Colonic mucosa (tissue), 4 donors: ENCODE data around the gene XIRP2. TPM values are rescaled to one million over a fixed set of nuclear protein-coding genes. Genes with fewer than 3 reads are reported as not detected.

Experiments used
- DNase-seq: peaks from one replicate; pipeline ENCODE4 v3.0.0-alpha.2; 2020
- H3K27ac ChIP-seq: fragments of 200-600 bp; one replicate; pipeline ENCODE4 v1.8.0; 2021
- H3K27me3 ChIP-seq: fragments of 200-600 bp; one replicate; pipeline ENCODE4 v1.8.0; 2021
- H3K36me3 ChIP-seq: fragments of 200-600 bp; one replicate; pipeline ENCODE4 v1.8.0; 2021
- H3K4me1 ChIP-seq: fragments of 200-600 bp; one replicate; pipeline ENCODE4 v1.8.0; 2021; ENCODE audit warnings: mild to moderate bottlenecking
- H3K4me3 ChIP-seq: fragments of 200-600 bp; one replicate; pipeline ENCODE4 v1.8.0; 2021
- H3K9ac ChIP-seq, 2 donors: one replicate each; pipeline ENCODE4 v1.7.0; 2013; ENCODE audit warnings: control low read depth in 2 of 2, low read depth in 2 of 2, low read length in 2 of 2
- H3K9me3 ChIP-seq: fragments of 200-600 bp; one replicate; pipeline ENCODE4 v1.8.0; 2021
- CTCF ChIP-seq: fragments of 200-600 bp; IDR thresholded peaks from one replicate; pipeline ENCODE4 v1.8.0; 2022; ENCODE audit warnings: antibody characterized with exemption, mild to moderate bottlenecking
- intact Hi-C: fragments of 100-400 bp; cut with DNase I; formaldehyde crosslinking; loops from one replicate; pipeline ENCODE4 v1.14.1; 2022
- total RNA-seq, 2 donors: library from RNA; stranded (reverse); fragmentation: NEBNext Ultra II Directional in 1 of 2; extraction: Animal tissue kit (Norgen Biotek cat#: 25700) in 1 of 2; gene quantifications; one replicate each; pipeline ENCODE4 v1.2.1, GENCODE V29; 2021
- donor health status: healthy.
- donor health status: DM: no; HTN: no; CAD: no.
- donor health status: DM: no; HTN: no; CAD: no.

Gene XIRP2
- total RNA-seq, 2 donors from 2014 or later: 0.13 TPM; not detected in 1

GRCh38 chr2:166901336-166901735, 13.1 kb downstream of the XIRP2 start:
- Histone ChIP-seq H3K9me3 (no peaks in the 10 kb centered on the region), H3K27ac (no peak overlapping the region), H3K4me3 (no peak overlapping the region), H3K36me3 (no peaks in the 10 kb centered on the region), H3K9ac (no peak overlapping the region), H3K27me3 (no peaks in the 10 kb centered on the region), H3K4me1 (no peaks in the 10 kb centered on the region)
- intact Hi-C loops: loop anchor here (5.0 kb wide), 1 partner anchor 311 kb away; no protein-coding TSS in a partner anchor
- no peak for DNase-seq
- no peak for TF ChIP-seq CTCF

GRCh38 chr2:166916987-166917386, 28.7 kb downstream of the XIRP2 start:
- Histone ChIP-seq H3K4me3 (no peak overlapping the region), H3K9ac (no peak overlapping the region), H3K9me3 (no peaks in the 10 kb centered on the region), H3K36me3 (no peaks in the 10 kb centered on the region), H3K27me3 (no peaks in the 10 kb centered on the region), H3K27ac (no peak overlapping the region), H3K4me1 (no peaks in the 10 kb centered on the region)
- intact Hi-C loops: no loop called here
- no peak for TF ChIP-seq CTCF
- DNase-seq: no peak

GRCh38 chr2:166917415-166917814, 29.1 kb downstream of the XIRP2 start:
- Histone ChIP-seq H3K4me1 (no peaks in the 10 kb centered on the region), H3K9me3 (no peaks in the 10 kb centered on the region), H3K4me3 (no peak overlapping the region), H3K36me3 (no peaks in the 10 kb centered on the region), H3K9ac (no peak overlapping the region), H3K27ac (no peak overlapping the region), H3K27me3 (no peaks in the 10 kb centered on the region)
- no peak for TF ChIP-seq CTCF
- intact Hi-C loops: no loop called here
- DNase-seq: no peak

- H3K27ac ChIP-seq: no peak overlapping the region
- H3K4me3 ChIP-seq: no peak overlapping the region
- no peaks in the 10 kb centered on the region for H3K36me3 ChIP-seq
- TF ChIP-seq CTCF: no peak
- H3K27me3 ChIP-seq: no peaks in the 10 kb centered on the region
- H3K9ac ChIP-seq: no peak overlapping the region
- H3K4me1 ChIP-seq: no peaks in the 10 kb centered on the region
- no peaks in the 10 kb centered on the region for H3K9me3 ChIP-seq
- intact Hi-C loops: no loop called here
- DNase-seq: no peak
These were observed 33.1 kb downstream of the XIRP2 start for GRCh38 chr2:166921261-166921896.

- no peaks in the 10 kb centered on the region for H3K36me3 ChIP-seq
- no peak for TF ChIP-seq CTCF
- intact Hi-C loops: no loop called here
- no peak overlapping the region for H3K9ac ChIP-seq
- H3K4me3 ChIP-seq: no peak overlapping the region
- H3K27me3 ChIP-seq: no peaks in the 10 kb centered on the region
- H3K9me3 ChIP-seq: no peaks in the 10 kb centered on the region
- no peak overlapping the region for H3K27ac ChIP-seq
- no peak for DNase-seq
- no peaks in the 10 kb centered on the region for H3K4me1 ChIP-seq
These were observed 36.7 kb downstream of the XIRP2 start for GRCh38 chr2:166924967-166925366.
